ENCODE data around the gene OR2AE1. TPM values are rescaled to one million over a fixed set of nuclear protein-coding genes. Genes with fewer than 3 reads are reported as not detected.

Gene OR2AE1
- total RNA-seq, 3 donors from 2014 or later, result 0.32 to 0.98 (median 0.88) TPM

- Histone ChIP-seq H3K36me3 (no peaks in the 10 kb centered on the region), H3K27me3 (no peaks in the 10 kb centered on the region), H3K4me3 (no peak overlapping the region), H3K9me3 (no peaks in the 10 kb centered on the region), H3K4me1 (no peaks in the 10 kb centered on the region), H3K27ac (no peak overlapping the region)
- no peak for DNase-seq (ENCODE audit: low spot score in 2 of 2)
- TF ChIP-seq CTCF (IDR thresholded peaks at IDR 0.05) (no peak), POLR2AphosphoS5 (IDR thresholded peaks at IDR 0.05) (no peak), POLR2A (IDR thresholded peaks at IDR 0.05) (no peak)
- intact Hi-C loops (cut with DNase I; ENCODE audit: low total_unique reads), result no loop called here
Measured at GRCh38 chr7:99855236-99855635, 21.6 kb downstream of the OR2AE1 start.

GRCh38 chr7:99848420-99849216 lies 28.2 kb downstream of the OR2AE1 start:
- no peak overlapping the region for H3K27ac ChIP-seq
- intact Hi-C loops (cut with DNase I; ENCODE audit: low total_unique reads), result loop anchor here (5.0 kb wide), 1 partner anchor 66 kb away; the partner anchor contains the start of gene CYP3A4
- H3K36me3 ChIP-seq, result no peaks in the 10 kb centered on the region
- no peaks in the 10 kb centered on the region for H3K27me3 ChIP-seq
- H3K4me1 ChIP-seq, result no peaks in the 10 kb centered on the region
- no peak overlapping the region for H3K4me3 ChIP-seq
- no peak for DNase-seq (ENCODE audit: low spot score in 2 of 2)
- TF ChIP-seq POLR2AphosphoS5 (IDR thresholded peaks at IDR 0.05), result no peak
- TF ChIP-seq CTCF (IDR thresholded peaks at IDR 0.05), result no peak
- TF ChIP-seq POLR2A (IDR thresholded peaks at IDR 0.05), result no peak
- H3K9me3 ChIP-seq, result no peaks in the 10 kb centered on the region

DNA sequence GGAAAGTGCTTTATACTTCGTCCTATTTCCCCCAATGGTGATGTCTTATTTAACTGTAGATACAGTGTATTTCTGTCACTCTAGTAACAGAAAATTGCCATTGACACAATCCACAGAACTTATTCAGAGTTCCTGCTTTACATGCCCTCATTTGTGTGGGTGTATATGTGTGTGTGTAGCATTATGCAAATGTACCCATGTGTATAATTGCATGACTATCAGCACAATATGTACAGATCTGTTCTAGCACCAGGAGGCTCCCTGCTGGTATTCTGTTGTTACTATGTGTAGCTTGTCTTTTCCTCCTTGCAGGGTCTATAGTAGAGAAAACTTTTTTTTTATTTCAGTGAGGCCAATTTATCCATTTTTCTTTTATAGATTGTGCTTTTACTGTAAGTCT lies 32.5 kb downstream of the OR2AE1 start:
- no peak for DNase-seq (ENCODE audit: low spot score in 2 of 2)
- no peaks in the 10 kb centered on the region for H3K4me1 ChIP-seq
- no peaks in the 10 kb centered on the region for H3K9me3 ChIP-seq
- no peak overlapping the region for H3K4me3 ChIP-seq
- no peak overlapping the region for H3K27ac ChIP-seq
- H3K36me3 ChIP-seq, result no peaks in the 10 kb centered on the region
- no peaks in the 10 kb centered on the region for H3K27me3 ChIP-seq
- intact Hi-C loops (cut with DNase I; ENCODE audit: low total_unique reads), result no loop called here
- TF ChIP-seq CTCF (IDR thresholded peaks at IDR 0.05), result no peak
- no peak for TF ChIP-seq POLR2AphosphoS5 (IDR thresholded peaks at IDR 0.05)
- TF ChIP-seq POLR2A (IDR thresholded peaks at IDR 0.05), result no peak

GRCh38 chr7:99843808-99844207 lies 33.0 kb downstream of the OR2AE1 start:
- DNase-seq (ENCODE audit: low spot score in 2 of 2), result no peak
- H3K27ac ChIP-seq, result no peak overlapping the region
- H3K4me3 ChIP-seq, result no peak overlapping the region
- no peaks in the 10 kb centered on the region for H3K27me3 ChIP-seq
- TF ChIP-seq POLR2A (IDR thresholded peaks at IDR 0.05), result no peak
- H3K4me1 ChIP-seq, result no peaks in the 10 kb centered on the region
- H3K9me3 ChIP-seq, result no peaks in the 10 kb centered on the region
- H3K36me3 ChIP-seq, result no peaks in the 10 kb centered on the region
- intact Hi-C loops (cut with DNase I; ENCODE audit: low total_unique reads), result no loop called here

GRCh38 chr7:99842926-99843325 lies 33.9 kb downstream of the OR2AE1 start:
- intact Hi-C loops (cut with DNase I; ENCODE audit: low total_unique reads), result no loop called here

More at GRCh38 chr7:99842926-99843325, 33.9 kb downstream of the OR2AE1 start:
- H3K27me3 ChIP-seq, result no peaks in the 10 kb centered on the region
- no peaks in the 10 kb centered on the region for H3K9me3 ChIP-seq
- TF ChIP-seq POLR2A (IDR thresholded peaks at IDR 0.05) (no peak), POLR2AphosphoS5 (IDR thresholded peaks at IDR 0.05) (no peak), CTCF (IDR thresholded peaks at IDR 0.05) (no peak)
- no peaks in the 10 kb centered on the region for H3K4me1 ChIP-seq
- H3K27ac ChIP-seq, result no peak overlapping the region
- H3K36me3 ChIP-seq, result no peaks in the 10 kb centered on the region
- no peak overlapping the region for H3K4me3 ChIP-seq
- no peak for DNase-seq (ENCODE audit: low spot score in 2 of 2)

Measured in breast epithelium (tissue), 4 donors.